Subcutaneous adipose tissue (tissue), 4 donors: ENCODE measurements around the gene KLK14. TPM values are rescaled to one million over a fixed set of nuclear protein-coding genes. Genes with fewer than 3 reads are reported as not detected.

ENCODE experiments used
- CTCF ChIP-seq: fragments of 450-650 bp; IDR thresholded peaks from one replicate; pipeline ENCODE4 v1.5.1; 2016; ENCODE audit warnings: low read depth, mild to moderate bottlenecking, control low read depth, antibody characterized with exemption, moderate library complexity
- total RNA-seq, 4 donors: library from RNA; depleted of rRNA; stranded (reverse); fragments of >200 nt; gene quantifications; one replicate each; pipeline ENCODE4 v1.1.0, GENCODE V29; 2016

The KLK14 gene
- total RNA-seq, 4 donors from 2014 or later, result not detected

GRCh38 chr19:51098365-51099046 is 15.8 kb upstream of the KLK14 start:
- TF ChIP-seq CTCF, result no peak

- TF ChIP-seq CTCF, result no peak
Measured at GRCh38 chr19:51097796-51098195, 15.1 kb upstream of the KLK14 start.

DNA sequence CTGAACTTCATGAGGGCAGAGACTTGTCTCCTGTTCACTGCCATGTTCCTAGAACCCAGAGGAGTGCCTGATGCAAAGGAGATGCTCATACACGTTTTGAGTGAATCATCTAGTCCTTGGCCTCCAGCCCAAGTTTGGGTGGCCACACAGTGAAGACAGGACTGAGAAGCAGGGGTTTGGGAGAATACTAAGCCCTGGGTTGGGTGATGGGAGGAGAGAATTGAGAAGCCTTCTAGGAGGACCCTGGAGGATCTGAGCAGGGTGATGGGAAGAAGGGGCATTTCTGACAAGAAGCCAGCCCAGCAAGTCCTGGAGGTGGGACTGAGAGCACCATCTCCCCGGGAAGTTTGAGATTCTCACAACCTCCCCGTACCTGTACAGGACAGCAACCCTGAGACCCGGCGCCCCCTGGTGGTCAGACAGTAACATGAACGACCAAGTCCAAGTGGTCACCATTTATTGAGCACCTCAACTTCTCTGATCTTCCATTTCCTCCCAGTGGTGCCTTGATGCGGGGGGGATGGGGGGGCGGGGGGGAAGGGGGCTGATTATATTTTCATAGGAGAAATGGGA is 14.6 kb upstream of the KLK14 start:
- TF ChIP-seq CTCF, result no peak

DNA sequence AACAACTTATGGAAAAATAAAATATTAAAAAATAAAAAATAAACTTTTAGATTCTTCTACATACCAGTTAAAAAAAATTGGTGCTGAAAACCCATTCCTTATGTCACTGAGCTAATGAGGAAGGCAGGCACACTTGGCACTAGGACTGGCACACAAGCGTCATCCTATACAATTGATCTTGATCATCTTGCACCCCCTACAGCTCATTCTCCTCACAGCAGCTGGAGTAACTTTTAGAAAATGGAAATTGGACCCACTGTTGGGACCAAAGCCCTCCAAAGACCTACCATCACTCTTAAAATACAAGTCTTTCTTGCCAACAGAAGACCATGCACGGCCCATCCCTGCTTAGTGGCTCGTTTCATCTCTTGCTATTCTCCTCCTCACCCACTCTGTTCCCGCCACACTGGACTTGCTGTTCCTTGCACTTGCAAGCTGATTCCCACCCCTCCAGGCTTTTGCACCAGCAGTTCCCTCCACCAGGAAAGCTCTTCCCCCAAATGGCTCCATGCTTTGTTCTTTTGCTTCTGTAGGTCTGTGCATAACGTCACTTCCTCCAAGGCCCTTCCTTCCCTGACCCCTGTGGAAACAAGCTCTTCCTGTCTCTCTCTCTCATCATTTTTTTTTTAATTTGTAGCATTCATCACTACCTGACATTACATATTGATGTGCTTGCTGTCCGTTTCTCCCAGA is 13.9 kb upstream of the KLK14 start:
- no peak for TF ChIP-seq CTCF

GRCh38 chr19:51094696-51095279 is 12.1 kb upstream of the KLK14 start:
- no peak for TF ChIP-seq CTCF

DNA sequence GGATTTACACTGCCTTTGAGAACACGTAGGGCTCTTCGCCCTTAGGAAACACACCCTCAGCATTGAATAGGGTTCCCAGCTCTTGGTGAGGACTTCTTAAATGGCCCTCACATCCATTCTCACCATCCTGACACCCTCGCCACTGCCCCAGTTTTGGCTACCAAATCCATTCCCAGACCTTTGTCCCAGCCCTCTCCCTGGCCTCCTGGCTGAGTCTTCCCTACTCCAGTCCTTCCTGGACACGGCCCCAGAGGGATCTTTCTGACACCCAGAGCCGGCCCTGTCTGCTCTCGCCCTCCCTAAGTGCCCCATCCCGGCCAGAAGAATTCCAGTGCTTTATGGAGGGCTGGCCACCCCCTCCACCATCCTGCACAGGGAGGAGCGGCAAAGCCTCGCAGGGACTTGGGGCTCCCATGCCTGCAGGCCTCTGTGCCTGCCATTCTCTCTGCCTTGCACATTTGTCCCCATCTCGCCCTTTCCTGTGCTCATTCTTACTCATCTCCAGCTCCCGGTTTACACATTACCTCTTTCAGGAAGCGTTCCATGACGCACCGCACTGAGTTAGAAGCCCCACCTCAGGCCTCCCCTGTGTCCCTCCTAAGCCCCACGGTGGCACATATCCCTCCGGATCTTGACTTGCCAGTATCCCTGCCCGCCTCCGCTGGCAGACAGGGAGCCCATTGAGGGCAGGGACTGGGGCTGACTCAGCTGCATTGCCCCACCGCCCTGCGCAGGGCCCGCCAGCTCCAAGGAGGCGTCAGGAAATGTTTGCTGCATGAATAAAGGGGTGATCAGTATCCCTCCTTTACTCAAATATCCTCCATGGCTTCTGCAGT is 11.0 kb upstream of the KLK14 start:
- no peak for TF ChIP-seq CTCF
